HEK293 (cell line): ENCODE results near the gene FANCC.
A peak's percentile ranks its signal among the peaks of the same experiment; 100 is the strongest.

ENCODE experiments used
- CTCF ChIA-PET: fragments of 350-600 bp; formaldehyde crosslinking; extraction: SDS; loops from one replicate; lab custom pipeline; 2021; ENCODE audit warnings: antibody characterized with exemption; lab: Yijun Ruan, JAX
- POLR2A ChIA-PET: fragments of 300-600 bp; formaldehyde crosslinking; extraction: SDS; loops from one replicate; lab custom pipeline; 2020; ENCODE audit warnings: antibody characterized with exemption, inconsistent platforms; lab: Yijun Ruan, JAX
- H3K27ac ChIP-seq: fragments of 200-500 bp; sonication (Bioruptor generic); 2 replicates; pipeline ENCODE4 v1.5.1; 2014; ENCODE audit warnings: low read depth, low read length, control low read depth, inconsistent platforms; ENCODE audit errors: extremely low read depth
- H3K36me3 ChIP-seq, 2 experiments: fragments of 200-500 bp in 1 of 2; sonication (Bioruptor generic) in 1 of 2; 1 replicate in 1 of 2; 2 replicates in 1 of 2; pipeline ENCODE4 v1.5.1; 2014 to 2017; ENCODE audit warnings: inconsistent platforms in 2 of 2, low read length in 2 of 2; ENCODE audit not compliant: control insufficient read depth in 2 of 2, insufficient read depth in 1 of 2
- H3K4me1 ChIP-seq: fragments of 200-500 bp; sonication (Bioruptor generic); 2 replicates; pipeline ENCODE4 v1.5.1; 2014; ENCODE audit warnings: mild to moderate bottlenecking, low read length, inconsistent platforms; ENCODE audit not compliant: control insufficient read depth, insufficient read depth
- H3K4me3 ChIP-seq: 2 replicates; pipeline ENCODE4 v1.5.1; 2011; ENCODE audit warnings: low read depth, mild to moderate bottlenecking, control low read depth, low read length, moderate library complexity
- H3K9me3 ChIP-seq: fragments of 200-500 bp; sonication (Bioruptor generic); 2 replicates; pipeline ENCODE4 v1.5.1; 2014; ENCODE audit warnings: low read depth, low read length, inconsistent platforms; ENCODE audit not compliant: control insufficient read depth, insufficient read depth
- GFI1B ChIP-seq: fragments of 450-650 bp; formaldehyde crosslinking; IDR thresholded peaks from 2 replicates; pipeline ENCODE4 v1.5.1; 2016; ENCODE audit warnings: missing biosample characterization, missing genetic modification characterization
- GLI4 ChIP-seq: fragments of 450-650 bp; formaldehyde crosslinking; IDR thresholded peaks from 2 replicates; pipeline ENCODE4 v1.5.1; 2016; ENCODE audit warnings: missing biosample characterization, missing genetic modification characterization
- KLF7 ChIP-seq: fragments of 450-650 bp; formaldehyde crosslinking; IDR thresholded peaks from 2 replicates; pipeline ENCODE4 v1.5.1; 2016; ENCODE audit warnings: missing biosample characterization, missing genetic modification characterization, borderline replicate concordance
- PRDM1 ChIP-seq: fragments of 450-650 bp; formaldehyde crosslinking; IDR thresholded peaks from 2 replicates; pipeline ENCODE4; 2016; ENCODE audit warnings: missing biosample characterization, missing genetic modification characterization
- SETDB1 ChIP-seq: IDR thresholded peaks from one replicate; pipeline ENCODE4 v1.6.1; 2017; ENCODE audit warnings: mild to moderate bottlenecking, low read length, moderate library complexity, mixed read lengths; ENCODE audit not compliant: insufficient read length
- ZBTB8A ChIP-seq: fragments of 450-650 bp; formaldehyde crosslinking; IDR thresholded peaks from 2 replicates; pipeline ENCODE4 v1.5.1; 2016; ENCODE audit warnings: missing biosample characterization, missing genetic modification characterization
- ZFP3 ChIP-seq: fragments of 450-650 bp; formaldehyde crosslinking; IDR thresholded peaks from 2 replicates; pipeline ENCODE4 v1.5.1; 2016; ENCODE audit warnings: low read depth, missing biosample characterization, missing genetic modification characterization
- ZNF121 ChIP-seq: fragments of 450-650 bp; formaldehyde crosslinking; IDR thresholded peaks from 2 replicates; pipeline ENCODE4 v1.5.1; 2016; ENCODE audit warnings: missing biosample characterization, missing genetic modification characterization
- ZNF24 ChIP-seq: fragments of 450-650 bp; formaldehyde crosslinking; IDR thresholded peaks from 2 replicates; pipeline ENCODE4 v1.5.1; 2016; ENCODE audit warnings: missing biosample characterization, missing genetic modification characterization
- ZNF324 ChIP-seq: fragments of 450-650 bp; formaldehyde crosslinking; IDR thresholded peaks from 2 replicates; pipeline ENCODE4 v1.5.1; 2016; ENCODE audit warnings: missing biosample characterization, missing genetic modification characterization
- ZNF335 ChIP-seq: fragments of 450-650 bp; formaldehyde crosslinking; conservative IDR thresholded peaks from 2 replicates; pipeline ENCODE4 v1.5.1; 2016; ENCODE audit warnings: missing biosample characterization, missing genetic modification characterization
- ZNF423 ChIP-seq: fragments of 450-650 bp; formaldehyde crosslinking; IDR thresholded peaks from 2 replicates; pipeline ENCODE4 v1.5.1; 2016; ENCODE audit warnings: missing biosample characterization, missing genetic modification characterization
- ZNF433 ChIP-seq: fragments of 450-650 bp; formaldehyde crosslinking; IDR thresholded peaks from 2 replicates; pipeline ENCODE4 v1.5.1; 2016; ENCODE audit warnings: missing biosample characterization, missing genetic modification characterization, low read depth
- ZNF510 ChIP-seq: fragments of 450-650 bp; formaldehyde crosslinking; IDR thresholded peaks from 2 replicates; pipeline ENCODE4 v1.5.1; 2018; ENCODE audit warnings: mild to moderate bottlenecking, missing genetic modification characterization, missing biosample characterization; ENCODE audit not compliant: insufficient replicate concordance
- ZNF529 ChIP-seq: fragments of 450-650 bp; formaldehyde crosslinking; IDR thresholded peaks from 2 replicates; pipeline ENCODE4 v1.5.1; 2017; ENCODE audit warnings: missing genetic modification characterization, missing biosample characterization; ENCODE audit not compliant: insufficient replicate concordance
- ZNF530 ChIP-seq: fragments of 450-650 bp; formaldehyde crosslinking; IDR thresholded peaks from 2 replicates; pipeline ENCODE4 v1.5.1; 2016; ENCODE audit warnings: low read depth, missing biosample characterization, missing genetic modification characterization
- ZNF623 ChIP-seq: fragments of 450-650 bp; formaldehyde crosslinking; IDR thresholded peaks from 2 replicates; pipeline ENCODE4 v1.5.1; 2016; ENCODE audit warnings: missing biosample characterization, missing genetic modification characterization
- ZNF707 ChIP-seq: fragments of 450-650 bp; formaldehyde crosslinking; IDR thresholded peaks from 2 replicates; pipeline ENCODE4 v1.5.1; 2016; ENCODE audit warnings: missing biosample characterization, missing genetic modification characterization
- ZNF76 ChIP-seq: fragments of 450-650 bp; formaldehyde crosslinking; IDR thresholded peaks from 2 replicates; pipeline ENCODE4; 2016; ENCODE audit warnings: low read depth, missing biosample characterization, missing genetic modification characterization, borderline replicate concordance
- ZNF777 ChIP-seq: fragments of 450-650 bp; formaldehyde crosslinking; IDR thresholded peaks from 2 replicates; pipeline ENCODE4 v1.5.1; 2017; ENCODE audit warnings: missing biosample characterization, missing genetic modification characterization, borderline replicate concordance
- TF ChIP-seq, protein P1 (sequence below): fragments of 450-650 bp; formaldehyde crosslinking; IDR thresholded peaks from 2 replicates; pipeline ENCODE4 v1.5.1; 2016; ENCODE audit warnings: missing biosample characterization, missing genetic modification characterization
- TF ChIP-seq, protein P2 (sequence below): fragments of 450-650 bp; formaldehyde crosslinking; IDR thresholded peaks from 2 replicates; pipeline ENCODE4 v1.5.1; 2016; ENCODE audit warnings: missing biosample characterization, missing genetic modification characterization
- TF ChIP-seq, protein P3 (sequence below): fragments of 450-650 bp; formaldehyde crosslinking; IDR thresholded peaks from 2 replicates; pipeline ENCODE4 v1.5.1; 2016; ENCODE audit warnings: missing biosample characterization, missing genetic modification characterization

Gene FANCC

GRCh38 chr9:95282332-95282731, 35.2 kb downstream of the FANCC start:
- no peaks in the 10 kb centered on the region for H3K36me3 ChIP-seq
- ChIA-PET CTCF (interaction anchor here (0.6 kb wide), 1 partner anchor 31 kb away, joined by 3 read pairs; no protein-coding TSS in a partner anchor), POLR2A (no interaction called here)
- H3K4me1 ChIP-seq: no peaks in the 10 kb centered on the region
- H3K27ac ChIP-seq: no peak overlapping the region
- no peaks in the 10 kb centered on the region for H3K9me3 ChIP-seq
- H3K4me3 ChIP-seq: no peak overlapping the region
- TF ChIP-seq, protein P1, sequence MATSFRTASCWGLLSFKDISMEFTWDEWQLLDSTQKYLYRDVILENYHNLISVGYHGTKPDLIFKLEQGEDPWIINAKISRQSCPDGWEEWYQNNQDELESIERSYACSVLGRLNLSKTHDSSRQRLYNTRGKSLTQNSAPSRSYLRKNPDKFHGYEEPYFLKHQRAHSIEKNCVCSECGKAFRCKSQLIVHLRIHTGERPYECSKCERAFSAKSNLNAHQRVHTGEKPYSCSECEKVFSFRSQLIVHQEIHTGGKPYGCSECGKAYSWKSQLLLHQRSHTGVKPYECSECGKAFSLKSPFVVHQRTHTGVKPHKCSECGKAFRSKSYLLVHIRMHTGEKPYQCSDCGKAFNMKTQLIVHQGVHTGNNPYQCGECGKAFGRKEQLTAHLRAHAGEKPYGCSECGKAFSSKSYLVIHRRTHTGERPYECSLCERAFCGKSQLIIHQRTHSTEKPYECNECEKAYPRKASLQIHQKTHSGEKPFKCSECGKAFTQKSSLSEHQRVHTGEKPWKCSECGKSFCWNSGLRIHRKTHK (tag by site-specific recombination): no peak
- TF ChIP-seq ZNF530 (tag by site-specific recombination) (no peak), ZNF433 (tag by site-specific recombination) (no peak), ZNF121 (tag by site-specific recombination) (no peak), ZBTB8A (tag by site-specific recombination) (no peak), ZNF324 (tag by site-specific recombination) (no peak)
- TF ChIP-seq, protein P2, sequence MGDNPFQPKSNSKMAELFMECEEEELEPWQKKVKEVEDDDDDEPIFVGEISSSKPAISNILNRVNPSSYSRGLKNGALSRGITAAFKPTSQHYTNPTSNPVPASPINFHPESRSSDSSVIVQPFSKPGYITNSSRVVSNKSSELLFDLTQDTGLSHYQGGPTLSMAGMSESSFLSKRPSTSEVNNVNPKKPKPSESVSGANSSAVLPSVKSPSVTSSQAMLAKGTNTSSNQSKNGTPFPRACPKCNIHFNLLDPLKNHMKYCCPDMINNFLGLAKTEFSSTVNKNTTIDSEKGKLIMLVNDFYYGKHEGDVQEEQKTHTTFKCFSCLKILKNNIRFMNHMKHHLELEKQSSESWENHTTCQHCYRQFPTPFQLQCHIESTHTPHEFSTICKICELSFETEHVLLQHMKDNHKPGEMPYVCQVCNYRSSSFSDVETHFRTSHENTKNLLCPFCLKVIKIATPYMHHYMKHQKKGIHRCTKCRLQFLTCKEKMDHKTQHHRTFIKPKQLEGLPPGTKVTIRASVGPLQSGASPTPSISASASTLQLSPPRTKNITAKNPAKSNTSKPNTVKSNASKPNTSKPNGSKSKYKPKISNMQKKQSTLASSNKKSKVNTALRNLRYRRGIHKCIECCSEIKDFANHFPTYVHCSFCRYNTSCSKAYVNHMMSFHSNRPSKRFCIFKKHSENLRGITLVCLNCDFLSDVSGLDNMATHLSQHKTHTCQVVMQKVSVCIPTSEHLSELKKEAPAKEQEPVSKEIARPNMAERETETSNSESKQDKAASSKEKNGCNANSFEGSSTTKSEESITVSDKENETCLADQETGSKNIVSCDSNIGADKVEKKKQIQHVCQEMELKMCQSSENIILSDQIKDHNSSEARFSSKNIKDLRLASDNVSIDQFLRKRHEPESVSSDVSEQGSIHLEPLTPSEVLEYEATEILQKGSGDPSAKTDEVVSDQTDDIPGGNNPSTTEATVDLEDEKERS (tag by site-specific recombination): no peak

- Histone ChIP-seq H3K4me1 (no peaks in the 10 kb centered on the region), H3K27ac (no peak overlapping the region), H3K9me3 (no peaks in the 10 kb centered on the region), H3K36me3 (no peaks in the 10 kb centered on the region), H3K4me3 (no peak overlapping the region)
- ChIA-PET CTCF (interaction anchor here (1.9 kb wide), 1 partner anchor 12 kb away, joined by 16 read pairs; no protein-coding TSS in a partner anchor), POLR2A (no interaction called here)
- no peak for TF ChIP-seq KLF7 (tag by site-specific recombination)
- no peak for TF ChIP-seq ZNF335 (tag by site-specific recombination)
- no peak for TF ChIP-seq ZNF76 (tag by site-specific recombination)
- no peak for TF ChIP-seq GLI4 (tag by site-specific recombination)
- no peak for TF ChIP-seq ZNF433 (tag by site-specific recombination)
- TF ChIP-seq ZNF24 (tag by site-specific recombination): no peak
- TF ChIP-seq ZNF623 (tag by site-specific recombination): no peak
- no peak for TF ChIP-seq ZNF529 (tag by site-specific recombination)
- no peak for TF ChIP-seq GFI1B (tag by site-specific recombination)
- TF ChIP-seq, protein P3, sequence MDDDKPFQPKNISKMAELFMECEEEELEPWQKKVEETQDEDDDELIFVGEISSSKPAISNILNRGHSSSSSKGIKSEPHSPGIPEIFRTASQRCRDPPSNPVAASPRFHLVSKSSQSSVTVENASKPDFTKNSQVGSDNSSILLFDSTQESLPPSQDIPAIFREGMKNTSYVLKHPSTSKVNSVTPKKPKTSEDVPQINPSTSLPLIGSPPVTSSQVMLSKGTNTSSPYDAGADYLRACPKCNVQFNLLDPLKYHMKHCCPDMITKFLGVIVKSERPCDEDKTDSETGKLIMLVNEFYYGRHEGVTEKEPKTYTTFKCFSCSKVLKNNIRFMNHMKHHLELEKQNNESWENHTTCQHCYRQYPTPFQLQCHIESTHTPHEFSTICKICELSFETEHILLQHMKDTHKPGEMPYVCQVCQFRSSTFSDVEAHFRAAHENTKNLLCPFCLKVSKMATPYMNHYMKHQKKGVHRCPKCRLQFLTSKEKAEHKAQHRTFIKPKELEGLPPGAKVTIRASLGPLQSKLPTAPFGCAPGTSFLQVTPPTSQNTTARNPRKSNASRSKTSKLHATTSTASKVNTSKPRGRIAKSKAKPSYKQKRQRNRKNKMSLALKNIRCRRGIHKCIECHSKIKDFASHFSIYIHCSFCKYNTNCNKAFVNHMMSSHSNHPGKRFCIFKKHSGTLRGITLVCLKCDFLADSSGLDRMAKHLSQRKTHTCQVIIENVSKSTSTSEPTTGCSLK (tag by site-specific recombination): no peak
- TF ChIP-seq ZNF423 (tag by site-specific recombination): no peak
- TF ChIP-seq PRDM1 (tag by site-specific recombination): 0 out of 2 replicates have a peak, but pooled peaks have one; percentile 28
- no peak for TF ChIP-seq ZNF707 (tag by site-specific recombination)
- no peak for TF ChIP-seq ZFP3 (tag by site-specific recombination)
- TF ChIP-seq ZNF510 (tag by site-specific recombination): no peak
- TF ChIP-seq, protein P2 (tag by site-specific recombination): no peak
- no peak for TF ChIP-seq ZNF777
- peak; percentile 86 for TF ChIP-seq SETDB1
Observed at GRCh38 chr9:95280745-95281144, 36.8 kb downstream of the FANCC start.
